VCaP (cell line): ENCODE results near the gene HTR1A.

ENCODE experiments used
- H3K27ac ChIP-seq: fragments of 450-650 bp; 2 replicates; pipeline ENCODE4 v1.5.1; 2017
- CTCF ChIP-seq: fragments of 450-650 bp; conservative IDR thresholded peaks from 2 replicates; pipeline ENCODE4 v1.5.1; 2017; ENCODE audit warnings: mild to moderate bottlenecking, moderate library complexity

Gene HTR1A

GRCh38 chr5:63962279-63962678 is at the start of gene HTR1A:
HTR1A (minus strand) TSS chr5:63962445; CDS start chr5:63961719, 726 bp downstream.
- TF ChIP-seq CTCF, result no peak
- no peak within 1 kb of the TSS; the same call in 1 of the 2 replicates for H3K27ac ChIP-seq

- TF ChIP-seq CTCF, result no peak
- H3K27ac ChIP-seq, result no peak overlapping the region
Observed at GRCh38 chr5:64003966-64004365, 41.7 kb upstream of the HTR1A start.

- no peak for TF ChIP-seq CTCF
Observed at GRCh38 chr5:64000096-64000495, 37.9 kb upstream of the HTR1A start.

GRCh38 chr5:63987053-63987452 is 24.8 kb upstream of the HTR1A start:
- H3K27ac ChIP-seq, result no peak overlapping the region
- no peak for TF ChIP-seq CTCF

More at GRCh38 chr5:64000096-64000495, 37.9 kb upstream of the HTR1A start:
- no peak overlapping the region for H3K27ac ChIP-seq

GRCh38 chr5:63981864-63982263 is 19.6 kb upstream of the HTR1A start:
- H3K27ac ChIP-seq, result no peak overlapping the region
- no peak for TF ChIP-seq CTCF

GRCh38 chr5:63963926-63964325 is 1.7 kb upstream of the HTR1A start:
- TF ChIP-seq CTCF, result no peak
- H3K27ac ChIP-seq, result no peak overlapping the region; the same call in 1 of the 2 replicates

- peak; percentile 77 for TF ChIP-seq CTCF
- H3K27ac ChIP-seq, result no peak overlapping the region; the same call in 1 of the 2 replicates
Observed at GRCh38 chr5:63963080-63963735, 963 bp upstream of the HTR1A start.
